HG02885 (cell line): ENCODE data around the gene NRN1.
"Not testable (repeated sequence)": the region's sequence is repeated elsewhere in the genome, so short reads cannot be mapped to it uniquely, and the experiment has no call there.

Source experiments
- ATAC-seq: cut with Tn5 transposase; IDR thresholded peaks from one replicate; pipeline ENCODE4 v1.9.1; 2021; ENCODE audit warnings: mild to moderate bottlenecking; ENCODE audit not compliant: unreplicated experiment, poor library complexity

The NRN1 gene

DNA sequence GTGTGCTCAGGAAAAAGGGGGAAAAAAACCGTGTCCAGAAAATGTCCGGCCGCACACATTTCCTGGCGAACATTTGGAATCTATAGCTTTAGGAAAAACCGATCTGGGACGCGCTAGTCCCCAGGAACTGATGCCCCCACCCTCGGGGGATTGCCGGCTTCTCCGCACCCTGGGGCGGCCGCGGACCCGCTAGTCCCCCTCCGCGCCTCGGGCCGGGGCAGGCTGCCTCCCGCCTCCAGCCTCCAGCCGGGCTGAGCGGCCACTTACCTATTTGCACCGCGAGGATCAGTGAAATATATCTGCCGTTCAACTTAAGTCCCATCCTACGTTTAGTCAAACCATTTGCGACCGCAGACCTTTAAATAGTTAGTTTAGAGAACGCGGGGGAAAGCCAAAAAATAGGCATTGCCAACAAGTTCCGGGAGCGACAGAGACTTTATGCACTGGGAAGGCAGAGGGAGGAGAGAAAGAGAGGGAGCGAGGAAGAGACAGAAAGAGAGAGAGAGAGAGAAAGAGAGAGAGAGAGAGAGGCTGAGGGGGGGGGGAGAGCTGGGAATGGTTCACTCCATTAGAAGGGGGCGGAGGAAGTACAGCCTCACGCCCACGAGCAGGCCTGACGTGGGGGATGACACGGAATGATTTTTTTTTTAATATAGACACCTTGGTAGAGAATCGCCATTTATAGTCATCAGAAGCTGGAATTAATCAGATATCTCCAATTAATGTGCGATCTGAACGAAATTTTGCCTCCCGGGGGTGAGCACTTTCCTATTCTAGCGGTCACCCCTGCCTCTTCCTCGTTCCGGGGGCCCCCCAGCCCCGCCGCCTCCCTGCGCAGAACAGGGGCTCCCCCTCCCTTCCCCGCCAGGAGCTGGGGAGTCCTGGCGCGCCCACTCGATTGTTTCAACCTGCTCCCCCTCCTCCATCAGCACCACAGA, at the start of gene NRN1:
Gene NRN1 (minus strand): TSS at position 498 of the 938 bp plus-strand sequence. CDS start 176 bp downstream, at position 322.
- ATAC-seq: peak; percentile 18

DNA sequence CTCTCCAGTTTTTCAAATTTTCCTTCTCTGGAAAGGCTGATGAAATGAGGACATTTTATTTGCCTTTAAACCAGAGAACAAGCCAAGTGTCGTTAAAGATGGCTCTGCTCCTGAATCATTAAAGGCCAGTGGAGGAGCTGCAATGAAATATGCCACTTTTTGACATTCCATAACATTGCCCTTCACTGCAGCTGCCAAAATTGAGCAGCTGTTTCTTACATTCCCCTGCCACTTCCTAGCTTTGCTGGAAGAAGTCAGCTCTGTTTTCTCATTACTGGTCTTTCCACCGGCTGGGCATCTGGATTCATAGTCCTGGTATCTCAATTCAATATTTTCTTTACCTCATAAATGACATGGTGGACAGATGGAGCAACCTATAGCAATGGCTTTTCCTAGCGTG, 45.5 kb upstream of the NRN1 start:
- no peak for ATAC-seq

DNA sequence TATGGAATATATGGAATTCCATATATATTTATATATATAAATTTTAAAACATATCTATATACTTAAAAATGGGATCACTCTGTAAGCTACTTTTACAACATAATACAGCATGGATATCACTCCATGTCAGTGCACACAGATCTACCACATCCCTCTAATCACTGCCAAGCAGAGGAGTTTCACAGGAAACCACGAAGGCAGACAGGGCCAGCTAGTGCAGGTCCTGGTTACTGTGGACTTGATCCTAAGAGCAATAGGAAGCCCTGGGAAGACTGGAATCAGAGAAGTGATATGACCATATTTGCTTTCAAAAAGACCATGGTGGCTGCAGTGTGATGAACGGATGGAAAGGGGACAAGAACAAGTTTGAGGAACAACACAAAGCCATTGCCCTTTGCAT, 40.0 kb upstream of the NRN1 start:
- no peak for ATAC-seq

DNA sequence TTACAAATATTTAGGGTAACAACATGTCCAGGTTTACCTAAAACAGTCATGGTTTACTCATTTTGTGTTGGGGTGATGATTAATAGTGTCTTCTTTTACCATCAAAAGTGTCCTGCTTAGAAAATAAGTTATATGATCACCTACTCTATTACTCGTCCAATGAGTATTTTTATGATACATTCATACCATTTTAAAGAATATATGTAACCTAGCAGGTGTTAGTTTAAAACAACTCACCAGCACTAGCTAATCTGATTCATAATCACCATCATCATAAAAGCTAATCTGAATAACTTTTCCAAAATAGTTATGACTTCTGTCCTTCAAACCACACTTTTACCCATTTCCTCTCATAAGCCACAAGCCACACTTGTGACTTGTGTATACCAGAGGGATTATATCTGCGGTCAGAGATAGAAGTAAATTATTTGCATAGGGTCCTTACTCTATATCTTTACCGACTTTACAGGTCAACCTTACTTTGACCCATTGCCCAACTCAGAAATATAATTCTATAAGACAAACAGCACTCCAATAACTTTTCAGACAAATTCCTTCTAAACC, 33.3 kb upstream of the NRN1 start:
- ATAC-seq: no peak

- ATAC-seq: no peak
Measured at GRCh38 chr6:6037179-6037578, 30.5 kb upstream of the NRN1 start.

DNA sequence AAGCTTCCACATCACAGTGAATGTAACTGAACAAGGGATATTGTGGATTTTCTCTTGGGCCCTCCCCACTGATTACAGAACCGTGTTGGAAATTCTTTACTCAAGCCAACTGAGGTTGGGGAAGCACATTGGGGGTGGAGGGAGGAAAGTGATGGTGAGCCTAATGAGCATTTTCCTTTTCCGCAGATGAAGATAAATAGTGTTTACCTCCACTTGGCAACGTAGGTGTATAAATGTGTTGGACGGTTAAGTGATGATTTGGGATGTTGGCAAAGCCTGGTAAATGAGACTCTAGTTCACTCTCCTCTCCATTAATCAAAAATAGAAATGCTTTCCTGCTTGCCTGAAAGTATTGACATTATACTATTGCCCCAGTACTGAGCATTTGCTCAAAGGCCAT, 27.1 kb upstream of the NRN1 start:
- ATAC-seq: no peak

- no peak for ATAC-seq
Measured at GRCh38 chr6:6026513-6027205, 19.9 kb upstream of the NRN1 start.

GRCh38 chr6:6025736-6026135, 19.0 kb upstream of the NRN1 start:
- ATAC-seq: no peak

- no peak for ATAC-seq
Measured at GRCh38 chr6:6024220-6024619, 17.5 kb upstream of the NRN1 start.

GRCh38 chr6:6022841-6023240, 16.1 kb upstream of the NRN1 start:
- not testable (repeated sequence) for ATAC-seq

GRCh38 chr6:6008648-6009421, 2.1 kb upstream of the NRN1 start:
- ATAC-seq: peak; percentile 66

DNA sequence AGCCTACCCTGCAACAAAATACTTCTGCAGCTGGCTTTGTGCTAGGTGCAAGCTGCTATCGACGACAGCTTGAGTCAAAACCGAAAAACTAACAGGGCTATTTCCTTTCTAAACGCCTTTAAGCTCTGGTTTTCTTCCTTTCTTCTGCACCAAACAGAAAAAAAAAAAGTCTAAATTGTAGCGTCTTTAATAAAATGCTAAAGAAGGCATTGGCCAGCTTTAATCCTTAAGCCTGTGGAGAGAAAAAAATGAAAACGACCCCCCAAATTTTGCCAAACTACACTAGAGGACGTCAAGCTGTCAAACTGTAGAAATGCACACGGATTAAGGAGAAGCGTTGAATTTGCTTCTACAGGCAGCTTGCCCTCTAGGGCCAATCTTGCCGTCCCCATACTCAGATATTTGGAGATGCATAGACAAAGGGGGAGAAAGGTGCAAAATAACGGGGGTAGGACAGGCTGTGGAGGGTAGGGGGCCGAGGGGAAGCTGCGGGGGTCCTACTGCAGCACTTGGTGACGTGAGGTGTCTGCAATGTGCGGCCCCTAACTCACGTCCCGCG, 1.4 kb upstream of the NRN1 start:
- peak; percentile 14 for ATAC-seq

GRCh38 chr6:6007366-6008088, 802 bp upstream of the NRN1 start:
- peak; percentile 33 for ATAC-seq

GRCh38 chr6:6006006-6006427, 708 bp downstream of the NRN1 start:
- ATAC-seq: no peak

DNA sequence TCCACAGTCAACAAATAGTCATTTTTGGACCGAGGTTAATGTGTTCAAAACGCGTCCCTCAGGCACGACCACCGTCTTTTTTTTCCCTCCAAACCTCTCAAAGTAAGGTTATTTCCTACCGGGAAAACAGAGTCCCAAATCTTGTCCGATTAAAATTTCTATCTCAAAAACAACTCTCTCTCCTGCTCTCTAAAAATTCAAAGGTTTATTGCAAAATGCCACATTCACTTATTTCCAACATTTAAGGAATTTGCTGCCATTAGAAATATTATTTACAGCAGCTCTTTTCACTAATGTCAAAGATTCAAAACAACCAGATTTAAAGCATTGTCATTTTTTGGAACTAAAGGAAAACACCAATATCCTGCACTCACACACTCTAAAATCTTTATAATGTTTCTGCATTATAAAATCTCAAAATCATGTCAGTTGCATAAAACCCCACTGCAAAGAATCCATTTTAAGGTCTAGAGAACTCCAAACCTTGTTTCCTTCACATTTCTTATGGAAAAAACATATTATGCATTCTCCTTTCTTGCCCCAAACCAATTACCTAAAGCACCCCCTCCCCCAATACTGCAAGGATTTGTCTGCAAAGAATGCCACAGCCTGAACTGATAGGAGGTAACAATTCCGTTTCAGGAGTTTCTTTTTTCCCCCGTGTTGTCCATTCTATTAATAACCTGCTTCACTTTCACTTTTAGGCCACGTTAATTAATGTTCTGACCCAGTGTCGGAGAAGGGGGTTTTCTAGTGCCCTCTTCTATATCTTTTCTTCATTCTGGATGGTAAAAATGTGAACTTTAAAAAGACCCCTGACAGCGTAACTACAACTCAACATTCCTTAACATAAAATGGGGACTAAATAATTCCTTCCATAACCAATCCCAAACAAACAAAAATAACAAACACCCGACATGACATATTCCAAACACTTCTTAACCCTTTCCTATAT, 1.4 kb downstream of the NRN1 start:
- no peak for ATAC-seq

DNA sequence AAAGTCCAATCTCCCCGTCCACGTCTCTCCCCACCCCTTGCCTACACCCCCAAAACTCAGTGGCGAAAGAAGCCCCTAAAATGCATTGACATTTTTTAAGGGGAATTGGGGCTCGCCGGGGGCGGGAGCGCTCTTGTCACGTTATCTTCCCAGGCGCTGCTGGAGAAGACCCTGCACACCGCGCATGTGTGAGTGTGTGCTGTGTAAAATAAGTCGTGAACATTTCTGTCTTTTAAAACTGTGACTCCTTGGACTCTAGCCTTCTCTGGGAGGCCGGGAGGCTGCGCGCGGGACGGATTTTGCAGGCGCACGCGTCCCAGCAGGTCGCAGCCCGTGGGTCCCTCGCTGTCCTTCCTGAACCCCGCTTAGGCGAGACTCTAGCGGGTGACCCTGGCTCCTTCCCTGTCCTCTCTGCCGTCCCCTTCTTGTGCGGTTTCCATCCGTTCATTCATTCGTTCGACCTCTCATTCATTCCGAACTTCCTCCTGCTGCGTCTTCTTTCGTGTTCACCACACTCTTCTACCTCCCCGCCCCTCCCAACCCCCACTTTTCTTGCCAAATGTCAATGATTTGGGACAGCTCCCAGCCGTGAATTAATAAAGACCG, 2.2 kb downstream of the NRN1 start:
- ATAC-seq: no peak

DNA sequence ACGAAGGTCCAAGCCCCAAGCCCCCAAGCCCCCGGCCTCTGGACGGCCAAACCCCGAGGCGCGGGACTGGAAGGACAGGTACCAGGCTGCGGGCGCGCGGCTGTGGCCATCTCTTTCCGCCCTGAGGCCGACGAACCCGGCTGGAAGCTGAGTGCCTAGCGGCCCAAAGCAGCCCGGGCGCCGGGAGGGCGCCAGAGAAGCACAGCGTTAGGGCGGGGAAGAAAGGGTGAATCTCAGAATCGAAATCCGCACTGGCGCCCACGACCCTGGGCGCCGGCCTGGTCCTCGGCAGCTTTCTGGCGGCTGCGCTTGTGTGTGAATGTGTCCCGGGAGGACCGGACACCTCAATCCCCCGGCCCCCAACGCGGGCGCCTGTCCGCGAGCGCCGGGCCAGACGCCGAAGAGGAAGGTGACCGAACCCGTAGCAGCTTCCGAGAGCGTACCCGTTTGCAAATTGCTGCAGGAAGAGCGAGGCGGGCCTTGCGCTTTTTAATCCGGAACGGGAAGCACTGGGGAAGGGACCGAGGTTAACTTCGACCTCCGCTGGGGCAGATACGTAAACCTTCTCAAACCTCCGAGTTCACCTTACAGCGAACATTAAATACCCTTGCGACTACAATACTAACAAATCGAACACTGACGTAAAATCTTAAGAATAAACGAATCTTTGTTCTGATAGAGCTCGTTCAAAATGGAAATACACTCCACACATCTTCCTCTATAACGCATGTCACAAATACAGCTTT, 2.9 kb downstream of the NRN1 start:
- ATAC-seq: no peak
